Measurements from ENCODE around the gene SMOC1. TPM values are rescaled to one million over a fixed set of nuclear protein-coding genes. Genes with fewer than 3 reads are reported as not detected.

SMOC1 gene
- total RNA-seq, 3 donors from 2014 or later (not counting 1 experiment from before 2014, with no cell fraction given) = not detected

DNA sequence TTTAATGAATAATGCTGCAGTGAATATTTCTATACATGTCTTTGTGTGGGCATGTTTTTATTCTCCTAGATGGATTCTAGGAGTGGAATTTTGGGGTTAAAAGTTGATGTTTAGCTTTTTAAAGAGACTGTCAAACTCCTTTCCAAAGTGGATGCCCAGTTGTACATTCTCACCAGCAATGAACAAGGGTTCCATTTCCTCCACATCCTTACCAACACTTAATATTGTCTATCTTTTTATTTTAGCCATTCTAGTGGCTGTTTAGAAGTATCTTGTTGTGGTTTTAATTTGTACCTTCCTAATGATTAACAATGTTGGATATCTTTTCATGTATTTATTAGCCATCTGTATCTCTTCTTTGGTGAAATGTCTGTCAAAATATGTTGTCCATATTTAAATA, 109.8 kb downstream of the SMOC1 start:
- no peaks in the 10 kb centered on the region for H3K9me3 Mint-ChIP-seq
- H3K36me3 ChIP-seq (ENCODE audit: control insufficient read depth, insufficient read depth, low read length) = no peaks in the 10 kb centered on the region
- H3K36me3 Mint-ChIP-seq = no peaks in the 10 kb centered on the region
- TF ChIP-seq, protein P1, sequence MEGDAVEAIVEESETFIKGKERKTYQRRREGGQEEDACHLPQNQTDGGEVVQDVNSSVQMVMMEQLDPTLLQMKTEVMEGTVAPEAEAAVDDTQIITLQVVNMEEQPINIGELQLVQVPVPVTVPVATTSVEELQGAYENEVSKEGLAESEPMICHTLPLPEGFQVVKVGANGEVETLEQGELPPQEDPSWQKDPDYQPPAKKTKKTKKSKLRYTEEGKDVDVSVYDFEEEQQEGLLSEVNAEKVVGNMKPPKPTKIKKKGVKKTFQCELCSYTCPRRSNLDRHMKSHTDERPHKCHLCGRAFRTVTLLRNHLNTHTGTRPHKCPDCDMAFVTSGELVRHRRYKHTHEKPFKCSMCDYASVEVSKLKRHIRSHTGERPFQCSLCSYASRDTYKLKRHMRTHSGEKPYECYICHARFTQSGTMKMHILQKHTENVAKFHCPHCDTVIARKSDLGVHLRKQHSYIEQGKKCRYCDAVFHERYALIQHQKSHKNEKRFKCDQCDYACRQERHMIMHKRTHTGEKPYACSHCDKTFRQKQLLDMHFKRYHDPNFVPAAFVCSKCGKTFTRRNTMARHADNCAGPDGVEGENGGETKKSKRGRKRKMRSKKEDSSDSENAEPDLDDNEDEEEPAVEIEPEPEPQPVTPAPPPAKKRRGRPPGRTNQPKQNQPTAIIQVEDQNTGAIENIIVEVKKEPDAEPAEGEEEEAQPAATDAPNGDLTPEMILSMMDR (IDR thresholded peaks at IDR 0.05) = no peak
- no peaks in the 10 kb centered on the region for H3K4me1 Mint-ChIP-seq
- H3K4me1 ChIP-seq (ENCODE audit: control insufficient read depth, insufficient read depth, low read length) = no peaks in the 10 kb centered on the region
- H3K27ac Mint-ChIP-seq = no peak overlapping the region
- ATAC-seq (no peak), DNase-seq (no peak)
- H3K4me3 Mint-ChIP-seq = no peak overlapping the region
- peaks cover 12 to 30% of the 10 kb centered on the region in 2 donors for H3K27me3 Mint-ChIP-seq (ENCODE audit: low read depth in 2 of 2)
- no peak overlapping the region for H3K4me3 ChIP-seq (ENCODE audit: low read length)
- H3K27ac ChIP-seq (ENCODE audit: low read length) = no peak overlapping the region
- no peaks in the 10 kb centered on the region for H3K27me3 ChIP-seq (ENCODE audit: control insufficient read depth, insufficient read depth, low read length)
- intact Hi-C loops (cut with micrococcal nuclease) = no loop called here
- H3K9me3 ChIP-seq (ENCODE audit: control insufficient read depth, insufficient read depth, low read length) = no peaks in the 10 kb centered on the region

DNA sequence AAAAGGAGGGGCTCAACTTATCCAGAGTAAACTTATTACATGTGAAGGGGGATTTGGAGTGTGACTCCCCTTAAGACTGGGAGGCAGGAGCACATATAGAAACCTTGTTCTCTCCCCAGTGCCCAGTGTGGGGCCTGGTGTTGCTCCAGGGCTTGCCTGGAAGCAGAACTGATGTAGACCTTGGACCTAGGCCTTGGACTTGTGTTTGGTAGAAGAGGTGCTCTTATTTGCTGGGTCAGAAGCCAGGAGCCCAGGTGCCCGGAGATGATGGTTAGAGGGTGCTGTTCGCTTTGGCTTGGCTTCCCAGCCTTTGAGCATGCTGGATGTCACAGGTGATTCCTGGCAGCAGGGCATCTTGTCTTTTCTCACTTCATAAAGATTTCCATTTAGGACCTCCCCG, 110.4 kb downstream of the SMOC1 start:
- intact Hi-C loops (cut with micrococcal nuclease) = no loop called here
- H3K4me1 ChIP-seq (ENCODE audit: control insufficient read depth, insufficient read depth, low read length) = no peaks in the 10 kb centered on the region
- TF ChIP-seq, protein P1 (IDR thresholded peaks at IDR 0.05) = no peak
- DNase-seq (no peak), ATAC-seq (no peak)
- 89% methylated on average over 3 of the region's 3 CpGs for WGBS (ENCODE audit: insufficient coverage)
- no peaks in the 10 kb centered on the region for H3K36me3 ChIP-seq (ENCODE audit: control insufficient read depth, insufficient read depth, low read length)
- Mint-ChIP-seq H3K4me3 (no peak overlapping the region), H3K36me3 (no peaks in the 10 kb centered on the region), H3K4me1 (no peaks in the 10 kb centered on the region), H3K27ac (no peak overlapping the region), H3K9me3 (no peaks in the 10 kb centered on the region), H3K27me3 (ENCODE audit: low read depth in 2 of 2) (peaks cover 12 to 35% of the 10 kb centered on the region in 2 donors)
- H3K4me3 ChIP-seq (ENCODE audit: low read length) = no peak overlapping the region
- H3K27ac ChIP-seq (ENCODE audit: low read length) = no peak overlapping the region
- no peaks in the 10 kb centered on the region for H3K27me3 ChIP-seq (ENCODE audit: control insufficient read depth, insufficient read depth, low read length)
- no peaks in the 10 kb centered on the region for H3K9me3 ChIP-seq (ENCODE audit: control insufficient read depth, insufficient read depth, low read length)

DNA sequence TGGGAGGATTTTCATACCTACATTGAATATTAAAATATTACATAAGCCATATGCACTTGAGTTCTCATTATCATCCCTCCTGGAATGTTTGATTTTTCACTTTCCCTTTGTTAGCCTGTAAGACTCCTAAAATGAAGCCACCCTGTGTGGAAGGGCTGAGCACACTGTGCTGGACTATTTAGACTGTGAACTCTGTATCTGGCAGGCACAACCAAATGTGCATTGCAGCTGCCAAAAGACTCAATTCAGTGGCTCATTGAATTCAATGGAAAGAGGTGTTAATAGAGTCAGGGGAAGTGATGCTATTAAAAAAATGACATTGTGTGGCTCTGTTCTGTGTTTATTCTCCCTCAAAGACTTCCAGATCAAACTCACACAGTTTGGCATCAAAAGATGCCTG, 111.1 kb downstream of the SMOC1 start:
- H3K9me3 Mint-ChIP-seq = no peaks in the 10 kb centered on the region
- peaks cover 19 to 42% of the 10 kb centered on the region in 2 donors for H3K27me3 Mint-ChIP-seq (ENCODE audit: low read depth in 2 of 2)
- Histone ChIP-seq H3K9me3 (ENCODE audit: control insufficient read depth, insufficient read depth, low read length) (no peaks in the 10 kb centered on the region), H3K27me3 (ENCODE audit: control insufficient read depth, insufficient read depth, low read length) (no peaks in the 10 kb centered on the region), H3K36me3 (ENCODE audit: control insufficient read depth, insufficient read depth, low read length) (no peaks in the 10 kb centered on the region), H3K27ac (ENCODE audit: low read length) (no peak overlapping the region), H3K4me3 (ENCODE audit: low read length) (no peak overlapping the region), H3K4me1 (ENCODE audit: control insufficient read depth, insufficient read depth, low read length) (no peaks in the 10 kb centered on the region)
- no peak overlapping the region for H3K27ac Mint-ChIP-seq
- H3K36me3 Mint-ChIP-seq = no peaks in the 10 kb centered on the region
- intact Hi-C loops (cut with micrococcal nuclease) = no loop called here
- H3K4me3 Mint-ChIP-seq = no peak overlapping the region
- ATAC-seq (no peak), DNase-seq (no peak)
- no peaks in the 10 kb centered on the region for H3K4me1 Mint-ChIP-seq
- TF ChIP-seq, protein P1 (IDR thresholded peaks at IDR 0.05) = no peak

DNA sequence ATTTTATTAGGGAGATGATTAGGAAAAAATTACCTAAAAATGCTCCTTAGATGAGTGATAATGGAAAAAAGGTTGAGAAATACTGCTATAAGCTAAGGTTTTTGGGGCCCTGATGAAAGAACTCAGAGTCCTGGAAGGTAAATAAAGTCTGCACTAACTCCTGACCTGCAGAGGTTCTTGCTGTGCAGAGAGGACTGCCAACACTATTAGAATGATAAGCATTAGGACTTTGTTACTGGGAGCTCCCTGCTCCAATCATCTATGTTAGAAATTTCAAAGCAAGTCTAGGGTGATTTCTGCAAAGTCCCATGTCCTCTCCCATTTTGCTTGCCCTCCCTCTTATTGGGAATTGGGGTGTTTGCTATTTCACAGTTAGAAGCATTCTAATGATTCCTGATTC, 112.2 kb downstream of the SMOC1 start:
- H3K9me3 ChIP-seq (ENCODE audit: control insufficient read depth, insufficient read depth, low read length) = no peaks in the 10 kb centered on the region
- H3K27ac ChIP-seq (ENCODE audit: low read length) = no peak overlapping the region
- H3K36me3 ChIP-seq (ENCODE audit: control insufficient read depth, insufficient read depth, low read length) = no peaks in the 10 kb centered on the region
- Mint-ChIP-seq H3K9me3 (no peaks in the 10 kb centered on the region), H3K36me3 (no peaks in the 10 kb centered on the region), H3K27ac (no peak overlapping the region), H3K4me3 (no peak overlapping the region), H3K27me3 (ENCODE audit: low read depth in 2 of 2) (peaks cover 19 to 43% of the 10 kb centered on the region in 2 donors), H3K4me1 (no peaks in the 10 kb centered on the region)
- no peaks in the 10 kb centered on the region for H3K27me3 ChIP-seq (ENCODE audit: control insufficient read depth, insufficient read depth, low read length)
- ATAC-seq = no peak
- intact Hi-C loops (cut with micrococcal nuclease) = no loop called here
- H3K4me3 ChIP-seq (ENCODE audit: low read length) = no peak overlapping the region
- TF ChIP-seq, protein P1 (IDR thresholded peaks at IDR 0.05) = no peak
- H3K4me1 ChIP-seq (ENCODE audit: control insufficient read depth, insufficient read depth, low read length) = no peaks in the 10 kb centered on the region
- no peak for DNase-seq
